ENCODE results near the gene MAPK12. TPM values are rescaled to one million over a fixed set of nuclear protein-coding genes. Genes with fewer than 3 reads are reported as not detected.

Gene MAPK12
- total and polyA plus RNA-seq, 2 donors (not counting 1 experiment from before 2014, with no cell fraction given) = 16.4 to 30.1 TPM

DNA sequence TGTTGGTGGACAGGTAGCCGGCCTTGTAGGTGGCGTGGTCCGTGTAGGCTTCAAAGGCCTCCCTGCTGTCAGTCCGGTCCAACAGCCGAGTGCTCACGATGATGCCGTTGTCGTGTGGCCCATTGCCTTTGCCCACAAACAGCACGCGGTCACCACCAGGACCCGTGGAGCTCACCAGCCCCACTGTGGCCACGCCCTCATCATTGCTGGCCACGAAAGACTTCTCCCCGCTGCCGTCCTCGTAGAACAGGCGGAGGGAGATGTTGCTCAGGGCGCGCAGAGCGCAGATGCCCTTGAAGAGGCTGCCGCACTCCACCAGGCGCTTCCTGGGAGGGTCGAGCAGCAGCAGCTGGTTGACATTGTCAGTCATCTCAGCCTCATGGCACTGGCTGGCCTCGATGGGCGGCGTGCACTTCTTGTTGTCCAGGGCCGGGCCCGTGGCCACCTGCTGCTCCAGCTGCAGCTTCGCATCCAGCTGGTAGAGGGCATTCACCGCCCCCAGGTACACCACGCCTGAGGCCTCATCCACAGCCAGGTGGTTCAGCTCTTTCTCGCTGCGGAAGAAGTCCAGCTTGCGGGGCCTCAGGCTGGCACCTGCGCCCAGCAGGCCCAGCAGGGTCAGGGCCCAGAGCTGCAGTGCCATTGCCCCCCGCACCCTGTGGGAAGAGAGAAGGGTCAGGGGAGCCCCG is 28.6 kb upstream of the MAPK12 start:
- H3K79me2 ChIP-seq (ENCODE audit: control insufficient read depth, insufficient read depth, low read length) = peaks cover 76% of the 10 kb centered on the region
- H3K27me3 ChIP-seq (ENCODE audit: control insufficient read depth, insufficient read depth, low read length) = no peaks in the 10 kb centered on the region
- no peak for TF ChIP-seq CTCF (conservative IDR thresholded peaks at IDR 0.05 in 1 of 2, IDR thresholded peaks at IDR 0.05 in 1 of 2; ENCODE audit: low read depth in 1 of 2, low read length in 2 of 2)
- no peak for TF ChIP-seq EZH2 (IDR thresholded peaks at IDR 0.05; ENCODE audit: low read length, missing control alignments)
- H3K36me3 ChIP-seq (ENCODE audit: control insufficient read depth, insufficient read depth, low read length) = peaks cover 55% of the 10 kb centered on the region
- no peak overlapping the region for H3K9ac ChIP-seq (ENCODE audit: insufficient read depth, low read length)
- H3K27ac ChIP-seq (ENCODE audit: insufficient read depth, low read length) = no peak overlapping the region
- H3K9me3 ChIP-seq (ENCODE audit: control insufficient read depth, insufficient read depth, low read depth, low read length) = no peaks in the 10 kb centered on the region
- H3K4me1 ChIP-seq (ENCODE audit: control insufficient read depth, extremely low read depth, insufficient read depth, low read length) = peaks cover 18% of the 10 kb centered on the region
- H3K4me2 ChIP-seq (ENCODE audit: extremely low read depth, insufficient read depth, low read length) = no peak overlapping the region
- DNase-seq (ENCODE audit: low read depth in 2 of 2) = no peak
- H2AFZ ChIP-seq (ENCODE audit: low read length) = no peak overlapping the region
- H3K4me3 ChIP-seq (replicated peaks in 1 of 4; ENCODE audit: control extremely low read depth in 1 of 4, insufficient read depth in 1 of 4, low read depth in 3 of 4, low read length in 4 of 4) = no peak overlapping the region
- no peaks in the 10 kb centered on the region for H4K20me1 ChIP-seq (ENCODE audit: control insufficient read depth, extremely low read depth, insufficient read depth, low read length)

GRCh38 chr22:50289151-50289941 is 27.9 kb upstream of the MAPK12 start:
- H3K9ac ChIP-seq (ENCODE audit: insufficient read depth, low read length) = no peak overlapping the region
- no peak for DNase-seq (ENCODE audit: low read depth in 2 of 2)
- no peaks in the 10 kb centered on the region for H3K9me3 ChIP-seq (ENCODE audit: control insufficient read depth, insufficient read depth, low read depth, low read length)
- no peaks in the 10 kb centered on the region for H4K20me1 ChIP-seq (ENCODE audit: control insufficient read depth, extremely low read depth, insufficient read depth, low read length)
- H2AFZ ChIP-seq (ENCODE audit: low read length) = no peak overlapping the region
- H3K4me1 ChIP-seq (ENCODE audit: control insufficient read depth, extremely low read depth, insufficient read depth, low read length) = peaks cover 17% of the 10 kb centered on the region
- TF ChIP-seq EZH2 (IDR thresholded peaks at IDR 0.05; ENCODE audit: low read length, missing control alignments) = no peak
- no peak for TF ChIP-seq CTCF (conservative IDR thresholded peaks at IDR 0.05 in 1 of 2, IDR thresholded peaks at IDR 0.05 in 1 of 2; ENCODE audit: low read depth in 1 of 2, low read length in 2 of 2)
- no peaks in the 10 kb centered on the region for H3K27me3 ChIP-seq (ENCODE audit: control insufficient read depth, insufficient read depth, low read length)
- no peak overlapping the region for H3K4me2 ChIP-seq (ENCODE audit: extremely low read depth, insufficient read depth, low read length)
- H3K79me2 ChIP-seq (ENCODE audit: control insufficient read depth, insufficient read depth, low read length) = peaks cover 69% of the 10 kb centered on the region
- H3K4me3 ChIP-seq (replicated peaks in 1 of 4; ENCODE audit: control extremely low read depth in 1 of 4, insufficient read depth in 1 of 4, low read depth in 3 of 4, low read length in 4 of 4) = no peak overlapping the region
- H3K27ac ChIP-seq (ENCODE audit: insufficient read depth, low read length) = no peak overlapping the region
- peaks cover 60% of the 10 kb centered on the region for H3K36me3 ChIP-seq (ENCODE audit: control insufficient read depth, insufficient read depth, low read length)

DNA sequence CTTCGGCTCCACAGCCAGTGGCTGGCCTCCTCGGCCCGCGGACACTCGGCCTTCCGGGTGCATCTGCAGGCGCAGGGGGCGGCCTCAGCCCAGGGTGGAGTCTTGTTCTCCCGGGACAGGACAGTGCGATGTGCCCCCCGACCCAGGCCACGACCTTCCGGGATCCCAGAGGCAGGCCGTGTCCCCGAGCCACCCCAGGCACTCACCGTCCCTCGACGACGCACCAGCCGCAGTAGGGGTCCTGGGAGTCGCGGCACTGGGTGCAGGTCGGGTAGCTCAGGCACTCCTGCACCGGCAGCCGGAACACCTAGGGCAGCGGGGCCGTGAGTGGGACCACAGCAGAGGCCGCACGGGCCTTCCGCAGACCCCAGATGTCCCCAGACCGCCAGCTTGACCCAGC is 26.2 kb upstream of the MAPK12 start:
- Histone ChIP-seq H3K4me2 (ENCODE audit: extremely low read depth, insufficient read depth, low read length) (no peak overlapping the region), H3K4me3 (replicated peaks in 1 of 4; ENCODE audit: control extremely low read depth in 1 of 4, insufficient read depth in 1 of 4, low read depth in 3 of 4, low read length in 4 of 4) (no peak overlapping the region), H3K4me1 (ENCODE audit: control insufficient read depth, extremely low read depth, insufficient read depth, low read length) (peaks cover 8% of the 10 kb centered on the region), H2AFZ (ENCODE audit: low read length) (no peak overlapping the region), H3K36me3 (ENCODE audit: control insufficient read depth, insufficient read depth, low read length) (peaks cover 66% of the 10 kb centered on the region), H4K20me1 (ENCODE audit: control insufficient read depth, extremely low read depth, insufficient read depth, low read length) (no peaks in the 10 kb centered on the region), H3K79me2 (ENCODE audit: control insufficient read depth, insufficient read depth, low read length) (peaks cover 57% of the 10 kb centered on the region), H3K9me3 (ENCODE audit: control insufficient read depth, insufficient read depth, low read depth, low read length) (no peaks in the 10 kb centered on the region), H3K27me3 (ENCODE audit: control insufficient read depth, insufficient read depth, low read length) (no peaks in the 10 kb centered on the region), H3K27ac (ENCODE audit: insufficient read depth, low read length) (no peak overlapping the region), H3K9ac (ENCODE audit: insufficient read depth, low read length) (no peak overlapping the region)
- DNase-seq (ENCODE audit: low read depth in 2 of 2) = no peak
- no peak for TF ChIP-seq CTCF (conservative IDR thresholded peaks at IDR 0.05 in 1 of 2, IDR thresholded peaks at IDR 0.05 in 1 of 2; ENCODE audit: low read depth in 1 of 2, low read length in 2 of 2)

Data from fibroblast of lung (primary cell).